HG03095 (cell line): Measurements from ENCODE around the gene RPP14.

Source experiments
- ATAC-seq: cut with Tn5 transposase; IDR thresholded peaks from one replicate; pipeline ENCODE4 v1.9.1; 2021; ENCODE audit warnings: moderate library complexity; ENCODE audit not compliant: unreplicated experiment

Gene RPP14

GRCh38 chr3:58353722-58354553 is 47.9 kb downstream of the RPP14 start:
- ATAC-seq: no peak

GRCh38 chr3:58355179-58355578 is 49.1 kb downstream of the RPP14 start:
- ATAC-seq: peak; percentile 60

- ATAC-seq: no peak
These were observed 50.0 kb downstream of the RPP14 start for GRCh38 chr3:58356054-58356453.

GRCh38 chr3:58357402-58357801 is 51.4 kb downstream of the RPP14 start:
- no peak for ATAC-seq

- no peak for ATAC-seq
These were observed 52.0 kb downstream of the RPP14 start for GRCh38 chr3:58358092-58358491.

GRCh38 chr3:58358808-58359207 is 52.8 kb downstream of the RPP14 start:
- no peak for ATAC-seq

- no peak for ATAC-seq
These were observed 53.6 kb downstream of the RPP14 start for GRCh38 chr3:58359621-58360020.

GRCh38 chr3:58361866-58362265 is 55.8 kb downstream of the RPP14 start:
- ATAC-seq: no peak

- ATAC-seq: no peak
These were observed 60.7 kb downstream of the RPP14 start for GRCh38 chr3:58366699-58367098.

- no peak for ATAC-seq
These were observed 63.0 kb downstream of the RPP14 start for GRCh38 chr3:58369038-58369437.
